HepG2 (cell line): ENCODE results near the gene SMIM38.

Experiments
- PHF5A ChIP-seq: IDR thresholded peaks from one replicate; pipeline ENCODE4 v1.6.1; 2018; ENCODE audit warnings: low read depth, missing genetic modification reagents; ENCODE audit not compliant: unreplicated experiment
- ZNF777 ChIP-seq: sonication (generic); formaldehyde crosslinking; IDR thresholded peaks from 2 replicates; pipeline ENCODE4 v1.4.0; 2020; ENCODE audit warnings: missing genetic modification reagents
- ZSCAN30 ChIP-seq: sonication (generic); formaldehyde crosslinking; IDR thresholded peaks from 2 replicates; pipeline ENCODE4 v1.5.0; 2020; ENCODE audit warnings: mild to moderate bottlenecking, missing genetic modification reagents

DNA sequence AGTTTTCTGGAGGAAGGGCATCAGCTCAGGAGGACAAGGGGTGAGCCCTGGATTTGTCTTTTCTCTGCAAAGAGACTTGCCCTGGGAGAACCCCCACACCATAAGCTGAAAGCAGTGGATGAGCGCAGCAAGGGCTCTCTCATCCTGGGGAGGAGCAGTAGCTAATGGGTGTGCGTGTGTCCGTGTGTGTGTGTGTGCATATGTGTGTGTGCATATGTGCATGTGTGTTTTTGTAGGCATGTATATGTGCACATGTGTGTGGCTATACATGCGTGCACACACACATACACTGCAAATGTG is 45.3 kb downstream of the SMIM38 start:
- TF ChIP-seq ZNF777 (CRISPR knock-in tag): no peak
- no peak for TF ChIP-seq ZSCAN30 (CRISPR knock-in tag)
- TF ChIP-seq PHF5A (CRISPR knock-in tag): no peak
